Putamen (tissue), 1 donor: ENCODE measurements around the gene MGAT4B.
"Not testable (repeated sequence)": the region's sequence is repeated elsewhere in the genome, so short reads cannot be mapped to it uniquely, and the experiment has no call there.

Source experiments
- DNase-seq: peaks from one replicate; pipeline ENCODE4 v3.0.0-alpha.2; 2016; ENCODE audit warnings: low spot score

Gene MGAT4B

DNA sequence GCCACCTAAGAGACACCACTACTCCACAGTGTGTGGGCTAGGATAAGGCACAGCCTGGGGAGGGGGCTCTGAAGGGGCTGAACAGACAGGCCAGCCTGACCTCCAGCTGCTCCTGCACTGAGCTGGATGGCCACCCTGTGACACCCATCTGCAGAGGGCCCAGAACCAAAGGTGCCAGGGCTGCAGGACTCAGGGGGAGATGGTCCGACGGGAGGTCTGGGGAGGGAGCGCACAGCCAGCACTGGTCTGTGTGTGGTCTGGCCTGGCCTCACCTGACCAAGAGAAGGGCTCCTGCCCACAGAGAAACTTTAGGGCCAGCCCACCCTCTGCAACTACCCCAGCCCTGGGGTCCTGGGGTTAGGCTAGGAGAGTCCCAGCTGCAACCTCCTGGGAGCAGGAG lies 12.1 kb downstream of the MGAT4B start:
- DNase-seq, result no peak

DNA sequence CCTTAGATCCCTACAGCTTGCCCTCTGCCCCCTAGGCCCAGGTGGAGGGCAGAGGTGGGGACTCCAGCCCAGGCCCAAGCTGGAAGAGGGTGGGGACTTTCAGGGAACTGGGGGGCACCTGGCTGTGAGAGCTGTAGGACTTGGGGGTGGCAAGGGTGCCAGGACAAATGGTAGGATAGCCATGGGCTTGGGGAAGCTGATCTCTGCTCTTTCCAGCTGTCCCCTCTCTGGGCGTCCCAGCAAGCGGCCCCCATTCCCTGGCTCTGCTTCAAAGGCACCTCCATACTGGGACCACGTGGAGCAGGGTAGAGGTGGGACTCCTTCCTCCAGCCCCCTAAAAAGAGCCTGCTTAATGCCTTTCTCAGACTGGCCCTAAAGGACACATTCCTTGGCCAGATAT lies 12.5 kb downstream of the MGAT4B start:
- DNase-seq, result no peak

- DNase-seq, result no peak
Observed at GRCh38 chr5:179793468-179794139, 13.1 kb downstream of the MGAT4B start, which contains the start of gene LTC4S. Gene LTC4S (plus strand): TSS chr5:179793986. CDS start chr5:179794081, 95 bp downstream.

DNA sequence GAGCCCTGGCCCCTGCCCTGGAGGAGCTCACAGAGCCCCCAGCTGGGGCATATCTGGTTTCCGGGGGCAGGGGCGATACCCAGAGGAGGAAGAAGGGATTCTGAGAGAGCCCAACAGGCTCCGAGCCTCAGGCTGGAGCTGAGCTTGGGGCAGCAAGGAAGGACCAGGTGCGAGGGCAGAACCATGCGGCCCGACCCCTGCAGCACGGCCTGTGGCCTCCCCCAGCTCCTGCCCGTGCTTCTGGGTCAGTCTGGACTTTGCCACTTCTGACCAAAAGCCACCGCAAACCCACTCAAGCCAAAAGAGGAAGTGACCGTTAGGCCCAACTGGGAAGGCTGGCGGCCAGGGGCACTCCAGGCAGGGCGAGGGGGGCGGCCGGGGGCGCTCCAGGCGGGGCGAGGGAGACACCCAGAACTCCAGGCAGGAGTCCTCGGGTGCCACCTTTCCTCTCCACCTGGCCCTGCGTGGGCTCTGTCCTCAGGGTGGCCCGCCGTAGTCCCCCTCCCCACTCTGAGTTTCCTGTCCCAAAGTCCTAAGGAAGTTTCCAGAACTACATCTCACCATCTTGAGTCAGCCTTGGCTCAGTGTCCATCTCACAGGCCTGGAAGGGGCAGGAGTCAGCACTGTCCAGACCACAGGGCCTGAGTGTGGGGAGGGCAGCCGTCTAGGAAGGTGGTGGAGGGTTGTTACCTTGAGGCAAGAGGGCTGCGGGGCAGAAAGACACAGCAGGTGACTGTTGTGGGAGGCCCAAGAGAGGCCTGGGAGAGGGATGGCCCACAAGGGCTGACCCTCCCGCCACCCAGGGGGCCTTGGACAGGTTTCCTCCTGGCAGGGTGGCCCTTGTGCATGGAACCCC lies 13.8 kb downstream of the MGAT4B start:
- no peak for DNase-seq

GRCh38 chr5:179791881-179792611 lies 14.6 kb downstream of the MGAT4B start:
- DNase-seq, result no peak

DNA sequence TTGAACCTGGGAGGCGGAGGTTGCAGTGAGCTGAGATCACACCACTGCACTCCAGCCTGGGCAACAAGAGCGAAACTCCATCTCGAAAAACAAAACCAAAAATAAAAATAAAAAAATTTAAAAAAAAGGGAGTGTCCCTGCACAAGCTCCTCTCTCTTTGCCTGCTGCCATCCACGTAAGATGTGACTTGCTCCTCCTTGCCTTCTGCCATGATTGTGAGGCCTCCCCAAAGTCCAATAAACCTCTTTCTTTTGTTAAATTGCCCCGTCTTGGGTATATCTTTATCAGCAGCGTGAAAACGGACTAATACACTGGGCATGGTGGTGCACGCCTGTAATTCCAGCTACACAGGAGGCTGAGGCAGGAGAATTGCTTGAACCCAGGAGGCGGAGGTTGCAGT lies 17.4 kb downstream of the MGAT4B start:
- not testable (repeated sequence) for DNase-seq

DNA sequence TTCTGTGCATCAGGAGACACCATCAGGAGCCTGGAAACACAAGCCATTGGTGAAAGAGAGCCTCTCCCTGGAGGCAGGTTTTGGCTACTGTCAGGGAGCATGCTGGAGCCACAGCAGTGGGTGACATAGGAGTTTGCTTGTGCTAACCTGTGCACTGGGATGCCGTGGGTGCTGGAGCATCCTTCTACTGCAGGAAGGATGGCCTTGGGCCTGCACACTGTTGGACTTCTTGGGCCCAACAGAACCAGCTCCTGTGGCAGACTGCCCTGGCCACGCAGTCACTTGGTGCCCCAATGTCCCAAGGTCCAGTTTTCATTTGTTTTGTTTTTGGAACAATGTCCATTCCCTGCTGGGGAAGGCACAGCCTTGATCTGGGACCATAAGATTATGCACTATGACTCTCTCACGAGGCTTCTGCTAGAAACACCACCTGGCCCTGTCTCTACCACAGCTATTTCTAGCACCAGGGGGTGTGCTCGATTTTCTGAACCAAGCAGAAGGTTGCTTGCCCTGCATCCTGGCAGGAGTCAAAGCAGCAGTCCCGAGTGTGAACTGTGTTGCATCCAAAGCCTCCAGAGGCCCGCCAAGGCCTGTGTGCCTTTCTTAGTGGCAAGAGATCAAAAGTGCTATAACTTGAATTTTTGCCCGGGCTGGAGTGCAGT lies 18.3 kb downstream of the MGAT4B start:
- DNase-seq, result no peak

DNA sequence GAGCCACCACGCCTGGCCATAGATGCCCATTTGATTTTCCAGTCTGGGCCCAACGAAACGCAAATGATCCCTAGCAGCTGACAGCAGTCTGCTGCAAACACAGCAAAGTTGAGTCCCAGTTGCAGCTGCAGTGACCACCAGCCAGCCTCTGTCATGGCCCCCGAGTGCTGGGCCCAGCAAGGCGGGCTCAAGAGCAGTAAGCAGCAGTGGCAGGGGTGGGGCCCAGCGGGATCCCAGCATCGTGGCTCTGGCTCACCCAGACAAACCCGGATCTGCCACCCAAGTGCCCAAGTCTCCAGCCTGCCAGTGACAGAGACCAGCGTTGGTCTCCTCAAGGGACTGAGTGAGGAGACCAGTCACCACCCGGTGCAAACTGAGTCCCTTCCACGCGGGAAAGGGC lies 19.8 kb downstream of the MGAT4B start:
- no peak for DNase-seq

DNA sequence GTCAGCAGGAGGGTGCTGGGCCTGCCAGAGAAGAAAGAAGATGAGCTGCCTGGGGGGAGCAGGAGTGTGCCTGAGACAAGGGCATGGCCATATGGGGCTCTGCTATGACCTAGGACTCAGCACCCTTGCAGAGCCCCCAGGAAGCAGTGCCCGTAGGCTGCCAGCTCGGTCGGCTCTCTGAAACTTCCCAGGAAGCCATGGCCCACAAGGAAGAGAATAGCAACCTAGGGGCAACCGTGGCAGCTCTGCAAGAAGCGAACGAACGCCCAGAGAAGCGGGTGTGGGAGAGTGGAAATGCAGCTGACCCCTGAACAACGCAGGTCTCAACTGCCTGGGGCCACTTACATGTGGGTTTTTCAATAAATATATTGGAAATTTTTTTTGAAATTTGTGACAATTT lies 23.5 kb downstream of the MGAT4B start:
- DNase-seq, result no peak

GRCh38 chr5:179781846-179782245 lies 24.8 kb downstream of the MGAT4B start:
- DNase-seq, result no peak

DNA sequence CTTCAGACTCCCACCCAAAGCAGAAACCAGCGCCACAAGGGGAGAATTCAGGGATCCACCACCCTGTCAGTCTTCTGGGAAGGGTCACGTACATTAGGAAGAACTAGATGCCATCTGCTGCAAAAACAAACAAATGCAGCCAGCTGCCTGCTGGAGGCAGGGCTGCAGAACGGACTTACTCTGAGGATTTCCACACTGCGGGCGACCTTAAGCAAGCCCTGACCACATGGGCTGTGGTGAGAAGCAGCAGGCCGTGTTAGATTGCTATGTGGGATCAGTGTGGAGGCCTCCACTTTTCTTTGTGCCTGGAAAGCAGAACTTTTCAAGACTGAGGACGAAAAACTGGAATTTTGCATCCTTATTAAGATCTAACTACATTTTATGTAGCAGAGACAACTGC lies 26.3 kb downstream of the MGAT4B start:
- DNase-seq, result no peak

- DNase-seq, result no peak
Observed at GRCh38 chr5:179779826-179780225, 26.8 kb downstream of the MGAT4B start.

DNA sequence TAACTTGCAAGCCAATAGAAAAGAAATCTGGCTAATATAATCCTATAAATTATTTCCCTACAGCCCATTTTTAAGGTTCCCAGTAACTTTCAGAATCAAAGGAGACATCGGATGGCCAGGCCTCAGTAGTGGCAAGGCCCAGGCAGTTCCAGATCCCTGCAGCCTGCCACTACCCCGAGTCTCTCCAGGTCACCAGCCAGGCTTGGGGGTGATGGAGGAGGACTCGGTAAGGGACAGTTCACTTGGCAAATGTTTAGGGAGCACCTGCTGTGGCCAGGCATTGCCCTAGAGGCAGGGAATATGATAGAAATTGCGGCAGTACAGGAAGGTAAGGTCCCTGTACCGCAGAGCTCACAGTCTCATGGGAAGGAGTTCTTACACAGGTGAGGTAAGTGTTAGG lies 28.1 kb downstream of the MGAT4B start:
- no peak for DNase-seq

GRCh38 chr5:179777909-179778308 lies 28.8 kb downstream of the MGAT4B start:
- DNase-seq, result no peak

DNA sequence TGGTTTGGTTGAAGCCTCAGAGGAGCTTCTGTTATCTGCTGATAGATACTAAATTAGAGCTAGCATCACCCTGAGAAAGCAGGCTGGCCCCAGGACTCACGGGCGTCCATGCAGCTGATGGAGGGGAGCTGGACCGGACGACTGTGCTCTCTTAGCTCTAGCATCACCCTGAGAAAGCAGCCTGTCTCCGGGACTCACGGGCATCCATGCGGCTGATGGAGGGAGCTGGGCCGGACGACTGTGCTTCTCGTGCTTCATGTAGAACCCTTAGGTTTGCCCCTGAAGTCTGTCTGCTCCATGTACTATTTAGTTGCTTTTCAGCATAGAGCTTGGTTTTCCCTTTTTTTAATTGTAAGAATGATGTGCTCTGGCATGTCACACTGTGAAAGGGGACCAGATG lies 29.2 kb downstream of the MGAT4B start:
- DNase-seq, result no peak

GRCh38 chr5:179776411-179776938 lies 30.2 kb downstream of the MGAT4B start:
- DNase-seq, result no peak

DNA sequence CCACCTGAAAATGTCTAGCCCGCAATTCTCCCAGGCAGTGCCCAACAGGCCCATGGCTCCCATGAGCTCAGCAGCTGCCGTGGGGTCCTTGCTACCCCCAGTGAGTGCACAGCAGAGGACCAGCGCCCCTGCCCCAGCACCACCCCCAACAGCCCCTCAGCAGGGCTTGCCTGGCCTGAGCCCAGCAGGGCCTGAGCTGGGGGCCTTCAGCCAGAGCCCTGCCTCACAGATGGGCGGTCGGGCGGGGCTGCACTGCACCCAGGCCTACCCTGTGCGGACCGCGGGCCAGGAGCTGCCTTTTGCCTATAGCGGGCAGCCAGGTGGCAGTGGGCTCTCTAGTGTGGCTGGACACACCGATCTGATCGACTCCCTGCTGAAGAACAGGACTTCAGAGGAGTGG lies 32.2 kb downstream of the MGAT4B start:
- DNase-seq, result no peak

GRCh38 chr5:179773686-179774040 lies 33.0 kb downstream of the MGAT4B start:
- no peak for DNase-seq

- DNase-seq, result no peak
Observed at GRCh38 chr5:179772351-179772750, 34.3 kb downstream of the MGAT4B start.

DNA sequence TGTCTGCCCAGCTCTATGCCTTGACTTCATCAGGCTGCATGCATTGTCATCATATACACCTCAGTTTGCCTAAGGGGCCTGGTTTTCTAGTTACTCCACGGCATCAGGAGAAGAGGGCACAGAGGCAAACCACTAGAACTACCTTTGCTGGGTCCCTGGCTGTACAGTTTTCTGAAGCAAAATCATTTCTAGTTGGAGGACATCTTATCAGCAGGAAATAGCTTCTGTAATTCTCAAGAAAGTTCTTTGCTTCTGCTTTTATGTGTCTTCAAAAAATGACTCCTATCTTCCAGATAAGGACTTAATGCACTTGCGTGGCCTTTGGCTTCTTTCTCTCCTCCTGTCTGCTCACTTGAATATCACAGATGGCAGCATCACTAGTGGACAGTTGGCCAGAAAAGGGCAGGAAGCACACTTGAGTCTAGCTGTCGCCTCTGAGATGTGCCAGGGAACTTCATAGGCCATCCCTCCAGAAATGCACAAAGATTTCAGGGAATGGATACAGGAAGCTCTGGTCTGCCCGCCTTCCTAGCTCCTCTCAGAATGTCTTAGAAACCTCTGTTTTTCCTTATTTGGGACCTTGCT lies 35.3 kb downstream of the MGAT4B start:
- no peak for DNase-seq

DNA sequence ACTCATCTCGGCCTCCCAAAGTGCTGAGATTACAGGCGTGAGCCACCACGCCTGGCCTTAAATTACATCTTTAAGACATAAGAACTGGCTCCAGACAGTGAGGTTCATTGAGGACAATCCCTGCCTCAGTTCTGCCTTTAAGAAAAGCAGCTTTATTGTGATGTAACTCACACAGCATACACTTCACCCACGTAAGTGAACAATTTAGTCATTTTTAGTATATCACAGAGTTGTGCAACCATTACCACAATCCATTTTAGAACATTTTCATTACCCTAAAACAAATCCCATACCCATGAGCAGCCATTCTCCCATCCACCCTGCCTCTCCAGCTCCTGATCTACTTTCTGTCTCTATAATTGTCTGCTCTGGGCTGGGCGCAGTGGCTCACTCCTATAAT lies 36.9 kb downstream of the MGAT4B start:
- no peak for DNase-seq

DNA sequence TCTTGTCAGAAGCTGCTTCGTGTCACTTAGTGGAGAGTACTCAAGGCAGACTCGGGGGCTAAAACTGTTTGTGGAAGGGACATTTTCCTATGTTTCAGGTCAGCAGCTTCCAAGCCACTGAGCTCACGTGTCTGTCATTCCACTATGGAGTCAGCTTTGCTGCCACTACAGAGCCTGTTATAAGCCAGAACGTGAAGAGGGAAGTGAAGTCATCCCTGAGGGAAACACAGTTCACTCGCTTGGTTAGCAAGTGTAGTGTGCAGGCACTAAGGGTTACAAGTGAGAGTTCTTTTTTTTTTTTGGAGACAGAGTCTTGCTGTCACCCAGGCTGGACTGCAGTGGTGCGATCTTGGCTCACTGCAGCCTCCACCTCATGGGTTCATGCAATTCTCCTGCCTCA lies 37.4 kb downstream of the MGAT4B start:
- DNase-seq, result no peak
